Parathyroid adenoma (tissue), 2 donors: Measurements from ENCODE around the gene CPEB1.

Experiments used
- H2AFZ ChIP-seq: fragments of 300-600 bp; sonication (generic); one replicate; pipeline ENCODE4 v1.7.0; 2017; ENCODE audit warnings: antibody characterized with exemption, mild to moderate bottlenecking
- H3K27ac ChIP-seq: fragments of 300-600 bp; sonication (generic); one replicate; pipeline ENCODE4 v1.7.0; 2017
- H3K27me3 ChIP-seq: fragments of 300-600 bp; sonication (generic); one replicate; pipeline ENCODE4 v1.7.0; 2017; ENCODE audit warnings: low read length; ENCODE audit not compliant: control insufficient read depth, insufficient read depth
- H3K36me3 ChIP-seq: fragments of 300-600 bp; sonication (generic); one replicate; pipeline ENCODE4 v1.7.0; 2017; ENCODE audit warnings: low read length; ENCODE audit not compliant: control insufficient read depth, insufficient read depth
- H3K4me1 ChIP-seq: fragments of 300-600 bp; sonication (generic); one replicate; pipeline ENCODE4 v1.7.0; 2017; ENCODE audit warnings: control low read depth
- H3K4me2 ChIP-seq: fragments of 300-600 bp; sonication (generic); one replicate; pipeline ENCODE4 v1.7.0; 2017; ENCODE audit warnings: low read length
- H3K4me3 ChIP-seq: fragments of 300-600 bp; sonication (generic); one replicate; pipeline ENCODE4 v1.7.0; 2017; ENCODE audit warnings: low read depth, low read length
- H3K79me2 ChIP-seq: fragments of 300-600 bp; sonication (generic); one replicate; pipeline ENCODE4 v1.7.0; 2017; ENCODE audit warnings: control low read depth
- H3K9ac ChIP-seq: fragments of 300-600 bp; sonication (generic); one replicate; pipeline ENCODE4 v1.7.0; 2017; ENCODE audit warnings: mild to moderate bottlenecking
- H3K9me3 ChIP-seq: fragments of 300-600 bp; sonication (generic); one replicate; pipeline ENCODE4 v1.7.0; 2017; ENCODE audit warnings: low read length; ENCODE audit not compliant: control insufficient read depth
- CTCF ChIP-seq: fragments of 300-600 bp; sonication (generic); IDR thresholded peaks from one replicate; pipeline ENCODE4 v1.7.0; 2017; ENCODE audit warnings: antibody characterized with exemption, mild to moderate bottlenecking
- donor health status: primary hyperparathyroidism.

CPEB1 gene

GRCh38 chr15:82571722-82572222 is 75.4 kb downstream of the CPEB1 start:
- H3K79me2 ChIP-seq, result no peaks in the 10 kb centered on the region
- H3K27me3 ChIP-seq, result no peaks in the 10 kb centered on the region
- no peaks in the 10 kb centered on the region for H3K9me3 ChIP-seq
- peak overlapping the region; percentile 45 for H2AFZ ChIP-seq
- no peak overlapping the region for H3K4me3 ChIP-seq
- peak overlapping the region; percentile 58 for H3K4me2 ChIP-seq
- peak overlapping the region; percentile 40 for H3K27ac ChIP-seq
- peaks cover 9% of the 10 kb centered on the region for H3K4me1 ChIP-seq
- H3K9ac ChIP-seq, result no peak overlapping the region
- TF ChIP-seq CTCF, result no peak
- no peaks in the 10 kb centered on the region for H3K36me3 ChIP-seq

- no peaks in the 10 kb centered on the region for H3K79me2 ChIP-seq
- no peak overlapping the region for H3K4me2 ChIP-seq
- H3K9me3 ChIP-seq, result no peaks in the 10 kb centered on the region
- no peak overlapping the region for H3K9ac ChIP-seq
- peak overlapping the region; percentile 40 for H3K27ac ChIP-seq
- H3K4me3 ChIP-seq, result no peak overlapping the region
- no peaks in the 10 kb centered on the region for H3K27me3 ChIP-seq
- H3K4me1 ChIP-seq, result peaks cover 12% of the 10 kb centered on the region
- no peaks in the 10 kb centered on the region for H3K36me3 ChIP-seq
- no peak overlapping the region for H2AFZ ChIP-seq
- TF ChIP-seq CTCF, result no peak
Measured at GRCh38 chr15:82570721-82571508, 76.2 kb downstream of the CPEB1 start.

GRCh38 chr15:82569834-82570233 is 77.3 kb downstream of the CPEB1 start:
- TF ChIP-seq CTCF, result no peak
- H3K9ac ChIP-seq, result no peak overlapping the region
- no peak overlapping the region for H3K4me3 ChIP-seq

GRCh38 chr15:82568986-82569385 is 78.2 kb downstream of the CPEB1 start:
- Histone ChIP-seq H3K4me1 (peaks cover 15% of the 10 kb centered on the region), H3K79me2 (no peaks in the 10 kb centered on the region), H3K9ac (no peak overlapping the region), H3K27ac (no peak overlapping the region), H3K4me3 (no peak overlapping the region), H3K4me2 (no peak overlapping the region), H3K9me3 (no peaks in the 10 kb centered on the region), H2AFZ (no peak overlapping the region), H3K27me3 (no peaks in the 10 kb centered on the region), H3K36me3 (no peaks in the 10 kb centered on the region)
- TF ChIP-seq CTCF, result no peak

More at GRCh38 chr15:82569834-82570233, 77.3 kb downstream of the CPEB1 start:
- H3K27me3 ChIP-seq, result no peaks in the 10 kb centered on the region
- H3K36me3 ChIP-seq, result no peaks in the 10 kb centered on the region
- H3K79me2 ChIP-seq, result no peaks in the 10 kb centered on the region
- H2AFZ ChIP-seq, result no peak overlapping the region
- no peak overlapping the region for H3K27ac ChIP-seq
- peaks cover 15% of the 10 kb centered on the region for H3K4me1 ChIP-seq
- no peak overlapping the region for H3K4me2 ChIP-seq
- H3K9me3 ChIP-seq, result no peaks in the 10 kb centered on the region

- Histone ChIP-seq H2AFZ (no peak overlapping the region), H3K9ac (no peak overlapping the region), H3K4me1 (peaks cover 13% of the 10 kb centered on the region), H3K9me3 (no peaks in the 10 kb centered on the region), H3K36me3 (no peaks in the 10 kb centered on the region), H3K27me3 (no peaks in the 10 kb centered on the region), H3K4me2 (no peak overlapping the region), H3K27ac (no peak overlapping the region), H3K4me3 (no peak overlapping the region), H3K79me2 (no peaks in the 10 kb centered on the region)
- no peak for TF ChIP-seq CTCF
Measured at GRCh38 chr15:82567661-82568060, 79.5 kb downstream of the CPEB1 start.
